Measurements from ENCODE around the gene AHCYL1.

DNA sequence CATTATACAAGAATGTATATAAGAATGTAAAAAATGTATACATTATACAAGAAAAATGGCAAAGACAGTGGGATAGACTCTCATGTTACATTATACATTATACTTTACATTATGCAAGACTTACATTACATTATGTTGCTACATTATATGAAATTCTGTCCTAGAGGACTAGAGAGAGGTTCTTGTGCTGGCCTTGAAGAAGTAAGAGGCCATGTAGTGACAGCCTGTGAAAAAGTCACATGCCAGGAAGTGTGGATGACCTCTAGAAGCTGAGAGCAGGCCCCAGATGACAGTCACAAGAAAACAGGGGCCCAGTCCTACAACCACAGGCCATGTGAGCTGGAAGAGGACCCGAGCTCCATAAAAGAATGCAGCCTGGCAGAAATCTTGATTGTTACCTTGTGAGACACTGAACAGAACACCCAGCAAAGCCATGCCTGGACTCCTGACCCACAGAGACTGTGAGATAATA lies 30.5 kb upstream of the AHCYL1 start:
- TF ChIP-seq YY1 (IDR thresholded peaks at IDR 0.05; ENCODE audit: insufficient read depth, insufficient read length), result no peak
- no peak for TF ChIP-seq SUZ12 (IDR thresholded peaks at IDR 0.05; ENCODE audit: extremely low read depth, insufficient read depth, insufficient read length)
- TF ChIP-seq ZNF274 (IDR thresholded peaks at IDR 0.05; ENCODE audit: low read depth, low read length), result no peak
